ENCODE results near the gene ZNF397.

Gene ZNF397

GRCh38 chr18:35290094-35290735 lies 49.4 kb downstream of the ZNF397 start, which contains the start of gene ZSCAN30:
ZSCAN30 (minus strand) TSS chr18:35290229; CDS start chr18:35264352, 25,877 bp downstream.
- peaks cover 79% of the 10 kb centered on the region for H3K79me2 ChIP-seq (ENCODE audit: insufficient read depth, low read length)
- no peaks in the 10 kb centered on the region for H3K27me3 ChIP-seq (ENCODE audit: low read length)
- TF ChIP-seq EZH2phosphoT487 (conservative IDR thresholded peaks at IDR 0.05; ENCODE audit: low read length) (no peak), CTCF (IDR thresholded peaks at IDR 0.05; ENCODE audit: insufficient read depth, low read length, poor library complexity, severe bottlenecking) (no peak)

GRCh38 chr18:35291166-35291565 lies 50.3 kb downstream of the ZNF397 start:
- TF ChIP-seq EZH2phosphoT487 (conservative IDR thresholded peaks at IDR 0.05; ENCODE audit: low read length) (no peak), CTCF (IDR thresholded peaks at IDR 0.05; ENCODE audit: insufficient read depth, low read length, poor library complexity, severe bottlenecking) (no peak)
- H3K4me2 ChIP-seq (ENCODE audit: low read depth, low read length, poor library complexity, severe bottlenecking): peak overlapping the region; percentile 77
- peak overlapping the region; percentile 77 for H3K4me3 ChIP-seq (ENCODE audit: insufficient read depth, low read length, poor library complexity, severe bottlenecking)
- peaks cover 82% of the 10 kb centered on the region for H3K79me2 ChIP-seq (ENCODE audit: insufficient read depth, low read length)
- H3K27me3 ChIP-seq (ENCODE audit: low read length): no peaks in the 10 kb centered on the region
- H3K27ac ChIP-seq (ENCODE audit: low read depth, low read length): no peak overlapping the region
- H3K36me3 ChIP-seq (ENCODE audit: low read length): peaks cover 14% of the 10 kb centered on the region; the same call in 1 of the 2 replicates
- 0 out of 2 replicates have a peak, but pooled peaks cover 3% of the 10 kb centered on the region for H3K9me3 ChIP-seq (ENCODE audit: insufficient read depth, low read length)
- H2AFZ ChIP-seq (ENCODE audit: low read depth, low read length, severe bottlenecking): no peak overlapping the region
- no peaks in the 10 kb centered on the region for H3F3A ChIP-seq (ENCODE audit: insufficient read depth)
- no peaks in the 10 kb centered on the region for H3K9me2 ChIP-seq (replicated peaks; ENCODE audit: insufficient read depth, low read length)
- peak overlapping the region; percentile 84 for H3K9ac ChIP-seq (ENCODE audit: low read length)
- H4K20me1 ChIP-seq (ENCODE audit: low read depth, low read length): no peaks in the 10 kb centered on the region

More at GRCh38 chr18:35290094-35290735, 49.4 kb downstream of the ZNF397 start, which contains the start of gene ZSCAN30:
- Histone ChIP-seq H3K4me3 (ENCODE audit: insufficient read depth, low read length, poor library complexity, severe bottlenecking) (peak within 1 kb of the TSS; percentile 77), H3K9ac (ENCODE audit: low read length) (peak within 1 kb of the TSS; percentile 84), H3K9me2 (replicated peaks; ENCODE audit: insufficient read depth, low read length) (no peaks in the 10 kb centered on the region), H2AFZ (ENCODE audit: low read depth, low read length, severe bottlenecking) (peak within 1 kb of the TSS; percentile 93), H3K27ac (ENCODE audit: low read depth, low read length) (peak within 1 kb of the TSS; percentile 44), H3K4me2 (ENCODE audit: low read depth, low read length, poor library complexity, severe bottlenecking) (peak within 1 kb of the TSS; percentile 77), H4K20me1 (ENCODE audit: low read depth, low read length) (no peaks in the 10 kb centered on the region), H3K36me3 (ENCODE audit: low read length) (peaks cover 18% of the 10 kb centered on the region; the same call in 1 of the 2 replicates), H3K9me3 (ENCODE audit: insufficient read depth, low read length) (0 out of 2 replicates have a peak, but pooled peaks cover 3% of the 10 kb centered on the region), H3F3A (ENCODE audit: insufficient read depth) (no peaks in the 10 kb centered on the region)

- Histone ChIP-seq H3K9me3 (ENCODE audit: insufficient read depth, low read length) (peaks cover 7% of the 10 kb centered on the region; the same call in 1 of the 2 replicates), H3K36me3 (ENCODE audit: low read length) (peaks cover 43% of the 10 kb centered on the region), H3K79me2 (ENCODE audit: insufficient read depth, low read length) (peaks cover 77% of the 10 kb centered on the region), H3K27me3 (ENCODE audit: low read length) (no peaks in the 10 kb centered on the region), H2AFZ (ENCODE audit: low read depth, low read length, severe bottlenecking) (no peak overlapping the region), H3K27ac (ENCODE audit: low read depth, low read length) (no peak overlapping the region), H3K4me3 (ENCODE audit: insufficient read depth, low read length, poor library complexity, severe bottlenecking) (no peak overlapping the region), H3K9me2 (replicated peaks; ENCODE audit: insufficient read depth, low read length) (no peaks in the 10 kb centered on the region), H3K9ac (ENCODE audit: low read length) (no peak overlapping the region), H3F3A (ENCODE audit: insufficient read depth) (no peaks in the 10 kb centered on the region), H3K4me2 (ENCODE audit: low read depth, low read length, poor library complexity, severe bottlenecking) (no peak overlapping the region), H4K20me1 (ENCODE audit: low read depth, low read length) (no peaks in the 10 kb centered on the region)
- TF ChIP-seq EZH2phosphoT487 (conservative IDR thresholded peaks at IDR 0.05; ENCODE audit: low read length) (no peak), CTCF (IDR thresholded peaks at IDR 0.05; ENCODE audit: insufficient read depth, low read length, poor library complexity, severe bottlenecking) (no peak)
Observed at GRCh38 chr18:35296060-35296459, 55.2 kb downstream of the ZNF397 start.
